HEK293T (cell line): Measurements from ENCODE around the gene CDCA5.
A peak's percentile ranks its signal among the peaks of the same experiment; 100 is the strongest.

Source experiments
- CTCF ChIA-PET: fragments of 350-600 bp; formaldehyde crosslinking; extraction: SDS; loops from one replicate; lab custom pipeline; 2021; ENCODE audit warnings: antibody characterized with exemption, inconsistent platforms; lab: Yijun Ruan, JAX
- POLR2A ChIA-PET: fragments of 350-600 bp; formaldehyde crosslinking; extraction: SDS; loops from one replicate; lab custom pipeline; 2020; ENCODE audit warnings: antibody characterized with exemption, inconsistent platforms; lab: Yijun Ruan, JAX
- DNase-seq: peaks from one replicate; pipeline ENCODE4 v3.0.0; 2012; ENCODE audit warnings: mixed read lengths; ENCODE audit errors: extremely low spot score
- ARNT ChIP-seq: fragments of 450-650 bp; IDR thresholded peaks from 2 replicates; pipeline ENCODE4 v1.6.1; 2017; ENCODE audit warnings: mild to moderate bottlenecking
- BHLHE40 ChIP-seq: fragments of 450-650 bp; IDR thresholded peaks from 2 replicates; pipeline ENCODE4 v1.6.1; 2016; ENCODE audit warnings: mild to moderate bottlenecking, moderate library complexity, borderline replicate concordance
- CTBP1 ChIP-seq: fragments of 450-650 bp; IDR thresholded peaks from 2 replicates; pipeline ENCODE4 v1.6.1; 2016; ENCODE audit warnings: borderline replicate concordance
- ELF4 ChIP-seq: fragments of 450-650 bp; IDR thresholded peaks from 2 replicates; pipeline ENCODE4 v1.6.1; 2017; ENCODE audit warnings: antibody characterized with exemption
- FOXA1 ChIP-seq: fragments of 450-650 bp; IDR thresholded peaks from 2 replicates; pipeline ENCODE4 v1.6.1; 2016; ENCODE audit warnings: mild to moderate bottlenecking
- FOXM1 ChIP-seq: fragments of 450-650 bp; IDR thresholded peaks from 2 replicates; pipeline ENCODE4 v1.6.1; 2017; ENCODE audit warnings: mild to moderate bottlenecking, borderline replicate concordance
- HDGF ChIP-seq: fragments of 450-650 bp; IDR thresholded peaks from 2 replicates; pipeline ENCODE4 v1.6.1; 2017; ENCODE audit warnings: antibody characterized with exemption, borderline replicate concordance
- L3MBTL2 ChIP-seq: fragments of 450-650 bp; conservative IDR thresholded peaks from 2 replicates; pipeline ENCODE4 v1.6.1; 2016; ENCODE audit warnings: mild to moderate bottlenecking
- LEF1 ChIP-seq: fragments of 450-650 bp; IDR thresholded peaks from 2 replicates; pipeline ENCODE4 v1.6.1; 2017; ENCODE audit warnings: mild to moderate bottlenecking, borderline replicate concordance
- NFRKB ChIP-seq: fragments of 450-650 bp; IDR thresholded peaks from 2 replicates; pipeline ENCODE4 v1.6.1; 2016; ENCODE audit warnings: mild to moderate bottlenecking, moderate library complexity
- PKNOX1 ChIP-seq: fragments of 450-650 bp; IDR thresholded peaks from 2 replicates; pipeline ENCODE4 v1.6.1; 2016
- SUZ12 ChIP-seq: fragments of 450-650 bp; IDR thresholded peaks from 2 replicates; pipeline ENCODE4 v1.6.1; 2016; ENCODE audit warnings: mild to moderate bottlenecking
- TARDBP ChIP-seq: fragments of 450-650 bp; IDR thresholded peaks from 2 replicates; pipeline ENCODE4 v1.6.1; 2016

CDCA5 gene

GRCh38 chr11:65083834-65084597, at the start of gene CDCA5, which contains the start of gene ZFPL1:
TSS of gene CDCA5 (minus strand) at chr11:65084040. CDS start at chr11:65083978, 62 bp downstream.
TSS of gene ZFPL1 (plus strand) at chr11:65084222. CDS start at chr11:65084699, 477 bp downstream.
- peak; percentile 99 for DNase-seq
- POLR2A ChIA-PET = interaction anchor here (1.3 to 2.4 kb wide), 7 partner anchors 11 to 87 kb away, joined by 3 to 11 read pairs (median 5); partner anchors contain the start of genes ARL2, BATF2, FAU and MRPL49

DNA sequence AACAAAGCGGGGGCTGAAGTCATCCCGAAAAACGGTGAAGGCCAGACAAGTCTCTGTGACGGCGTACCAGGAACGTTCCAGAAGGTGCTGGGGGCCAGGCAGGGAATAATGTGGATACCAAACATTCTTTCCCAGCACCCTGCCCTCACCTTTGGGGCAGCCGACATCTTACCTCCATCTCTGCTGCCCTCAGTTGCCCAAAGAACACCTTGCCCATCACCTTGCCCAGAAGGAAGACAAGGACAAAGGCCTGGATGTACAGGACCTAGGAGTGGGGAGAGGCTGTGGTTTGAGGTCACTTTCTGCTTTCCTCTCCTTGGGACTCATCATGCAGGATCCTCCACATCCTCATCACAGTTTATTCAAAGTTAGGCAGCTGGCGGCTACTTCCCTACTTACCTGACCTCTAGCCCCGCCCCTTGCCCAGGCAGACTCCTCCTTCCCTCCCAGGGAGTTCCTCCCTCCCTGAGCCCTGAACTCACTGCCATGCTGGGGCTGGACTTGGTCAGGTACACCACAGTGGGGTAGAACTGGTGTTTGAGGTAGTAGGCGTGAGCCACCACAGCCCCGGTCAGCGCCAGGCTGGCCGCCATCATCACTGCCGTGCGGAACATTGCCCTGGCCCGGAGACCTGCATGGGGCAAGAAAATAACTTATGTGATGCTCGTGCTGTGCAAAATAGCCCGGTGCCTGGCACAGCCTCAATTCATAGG, 49.3 kb upstream of the CDCA5 start:
- DNase-seq = peak; percentile 39
- CTCF ChIA-PET = no interaction called here
- POLR2A ChIA-PET = interaction anchor here (0.8 to 4.0 kb wide), 5 partner anchors 9 to 50 kb away, joined by 4 to 56 read pairs (median 4); partner anchors contain the start of genes CAPN1, FAU, MRPL49 and TM7SF2
- TF ChIP-seq TARDBP = no peak
- TF ChIP-seq ARNT = no peak
- TF ChIP-seq BHLHE40 = no peak
- no peak for TF ChIP-seq CTBP1
- no peak for TF ChIP-seq LEF1

More at GRCh38 chr11:65083834-65084597, at the start of gene CDCA5, which contains the start of gene ZFPL1:
- CTCF ChIA-PET = interaction anchor here (1.1 to 2.0 kb wide), 2 partner anchors 33 to 69 kb away, joined by 3 to 6 read pairs; partner anchors contain the start of gene ZNHIT2
- TF ChIP-seq L3MBTL2 = peak; percentile 39; the same call in 1 of the 2 replicates
- TF ChIP-seq LEF1 = no peak
- peak; percentile 83 for TF ChIP-seq ELF4
- TF ChIP-seq FOXA1 = no peak

DNA sequence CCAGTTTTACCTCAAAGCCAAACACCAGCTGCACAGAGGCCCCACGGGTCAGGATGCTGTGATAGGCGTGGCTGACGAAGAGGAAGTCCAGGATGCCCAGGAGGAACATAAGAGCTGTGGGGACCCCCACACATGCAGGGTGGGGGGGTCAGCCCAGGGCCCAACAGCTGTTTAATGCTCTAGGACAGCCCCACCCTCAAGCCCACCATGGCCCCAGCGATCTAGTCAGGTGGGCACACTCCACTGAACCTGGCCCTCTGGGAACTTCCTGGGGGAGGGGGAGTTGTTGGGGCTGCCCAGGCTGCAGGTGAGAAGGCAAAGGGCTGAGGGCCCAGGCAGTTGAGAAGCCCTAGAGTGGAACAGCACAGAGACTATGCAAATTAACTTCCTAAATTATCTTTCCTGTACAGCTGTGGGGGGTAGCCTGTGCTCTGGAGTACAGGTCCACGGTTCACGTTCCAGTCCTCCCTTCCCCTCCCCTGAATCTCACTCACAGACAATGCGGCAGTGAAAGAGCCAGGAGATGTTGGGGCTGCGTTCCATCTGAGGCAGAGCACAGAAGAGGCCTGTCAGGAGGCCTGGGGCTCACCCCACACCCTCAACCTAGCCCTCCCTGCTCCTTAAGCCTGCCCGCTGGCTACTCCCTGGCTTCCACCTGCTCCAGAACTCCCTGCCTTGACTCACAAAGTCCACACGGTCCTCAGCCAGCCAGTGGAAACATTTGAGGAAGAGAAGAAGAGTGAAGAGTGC, 48.6 kb upstream of the CDCA5 start:
- TF ChIP-seq SUZ12 (no peak), L3MBTL2 (no peak), HDGF (no peak), FOXM1 (no peak), TARDBP (no peak), ELF4 (no peak), BHLHE40 (no peak), ARNT (no peak)
- ChIA-PET POLR2A (interaction anchor here (2.3 kb wide), 1 partner anchor 10 kb away, joined by 16 read pairs; the partner anchor contains the start of genes FAU and MRPL49), CTCF (no interaction called here)
- no peak for DNase-seq

- no peak for DNase-seq
- CTCF ChIA-PET = no interaction called here
- TF ChIP-seq ARNT = no peak
- no peak for TF ChIP-seq FOXM1
- TF ChIP-seq SUZ12 = no peak
- TF ChIP-seq L3MBTL2 = no peak
- TF ChIP-seq ELF4 = no peak
- no peak for TF ChIP-seq CTBP1
- TF ChIP-seq HDGF = no peak
- TF ChIP-seq LEF1 = no peak
- TF ChIP-seq NFRKB = no peak
- no peak for TF ChIP-seq TARDBP
- POLR2A ChIA-PET = interaction anchor here (2.3 kb wide), 1 partner anchor 10 kb away, joined by 16 read pairs; the partner anchor contains the start of genes FAU and MRPL49
These were observed 48.0 kb upstream of the CDCA5 start for GRCh38 chr11:65131895-65132237.

DNA sequence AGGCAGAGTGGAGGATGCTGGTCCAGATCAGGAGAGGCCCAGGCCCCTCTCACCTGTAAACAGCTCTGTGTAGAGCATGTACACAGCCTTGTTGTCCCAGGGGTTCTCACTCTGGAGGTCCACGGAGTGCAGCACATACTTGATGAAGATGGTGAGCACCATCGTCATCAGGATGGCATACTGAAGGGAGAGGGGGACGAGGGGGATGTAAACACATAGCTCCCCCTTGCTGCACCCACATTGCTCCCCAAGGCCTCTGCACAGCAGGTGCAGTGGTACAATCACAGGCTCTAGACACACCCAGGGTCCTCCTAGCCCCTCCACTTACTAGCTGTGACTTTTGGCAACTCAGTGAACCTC, 47.6 kb upstream of the CDCA5 start:
- no peak for TF ChIP-seq NFRKB
- TF ChIP-seq FOXM1 = no peak
- TF ChIP-seq FOXA1 = no peak
- ChIA-PET POLR2A (interaction anchor here (2.3 kb wide), 1 partner anchor 9 kb away, joined by 16 read pairs; the partner anchor contains the start of genes FAU and MRPL49), CTCF (no interaction called here)
- DNase-seq = no peak

GRCh38 chr11:65130631-65131416, 47.0 kb upstream of the CDCA5 start:
- CTCF ChIA-PET = no interaction called here
- no peak for TF ChIP-seq LEF1
- no peak for TF ChIP-seq PKNOX1
- no peak for TF ChIP-seq TARDBP
- no peak for TF ChIP-seq FOXA1
- no peak for DNase-seq
- POLR2A ChIA-PET = interaction anchor here (2.3 kb wide), 1 partner anchor 9 kb away, joined by 16 read pairs; the partner anchor contains the start of genes FAU and MRPL49
